B cell (primary cell): ENCODE measurements around the gene AXL. TPM values are rescaled to one million over a fixed set of nuclear protein-coding genes. Genes with fewer than 3 reads are reported as not detected.

Source experiments
- ATAC-seq: fragments of 200-7000 bp; cut with Tn5 transposase; one replicate; pipeline ENCODE4 v1.10.0; 2021; ENCODE audit warnings: low read depth, mild to moderate bottlenecking, moderate number of reproducible peaks, moderate library complexity
- CTCF ChIA-PET: fragments of 350-600 bp; sonication (Branson Sonifier 250); formaldehyde crosslinking; loops from one replicate; lab custom pipeline; 2021; ENCODE audit warnings: antibody characterized with exemption, inconsistent platforms; lab: Charles Lee
- POLR2A ChIA-PET: fragments of 350-600 bp; sonication (Branson Sonifier 250); formaldehyde crosslinking; loops from one replicate; lab custom pipeline; 2021; ENCODE audit warnings: antibody characterized with exemption; lab: Charles Lee
- DNase-seq: peaks from one replicate; pipeline ENCODE4 v3.0.0; 2013
- H2AFZ ChIP-seq: 2 replicates; pipeline ENCODE4 v1.6.1; 2012; ENCODE audit warnings: mild to moderate bottlenecking, low read depth, low read length; ENCODE audit not compliant: insufficient read depth, poor library complexity, severe bottlenecking
- H3K27ac ChIP-seq, 2 donors: 1 replicate in 1 of 2; 2 replicates in 1 of 2; pipeline ENCODE4 v1.5.1; 2012 to 2013; ENCODE audit warnings: low read length in 2 of 2, mild to moderate bottlenecking in 2 of 2, moderate library complexity in 1 of 2
- H3K27me3 ChIP-seq, 4 experiments: fragments of 200-600 bp in 1 of 4; sonication (generic) in 1 of 4; replicated peaks in 1 of 4; 1 replicate in 2 of 4; 2 replicates in 2 of 4; pipeline versions ENCODE4 v1.6.1 to v1.7.0; 2013 to 2016; ENCODE audit warnings: low read length in 3 of 4, mild to moderate bottlenecking in 2 of 4, mixed read lengths in 1 of 4, moderate library complexity in 1 of 4; ENCODE audit not compliant: insufficient read depth in 4 of 4, control insufficient read depth in 3 of 4; ENCODE audit errors: control extremely low read depth in 1 of 4
- H3K36me3 ChIP-seq, 2 experiments: replicated peaks in 1 of 2; 1 replicate in 1 of 2; 2 replicates in 1 of 2; pipeline versions ENCODE4 v1.6.1 to v1.7.1; 2013; ENCODE audit warnings: low read length in 1 of 2; ENCODE audit not compliant: insufficient read depth in 2 of 2, control insufficient read depth in 1 of 2; ENCODE audit errors: control extremely low read depth in 1 of 2, extremely low read depth in 1 of 2
- H3K4me1 ChIP-seq, 2 donors: fragments of 200-600 bp in 1 of 2; sonication (generic) in 1 of 2; 1 replicate in 1 of 2; 2 replicates in 1 of 2; pipeline versions ENCODE4 v1.5.1 to v1.6.1; 2013 to 2017; ENCODE audit warnings: low read length in 2 of 2; ENCODE audit not compliant: control insufficient read depth in 2 of 2, insufficient read depth in 2 of 2
- H3K4me2 ChIP-seq: replicated peaks from 2 replicates; pipeline ENCODE3; 2012; ENCODE audit warnings: mild to moderate bottlenecking, low read depth, low read length; ENCODE audit not compliant: poor library complexity, severe bottlenecking
- H3K4me3 ChIP-seq, 5 experiments: fragments of 200-600 bp in 1 of 5; sonication (generic) in 1 of 5; 1 replicate in 3 of 5; 2 replicates in 2 of 5; pipeline versions ENCODE4 v1.5.1 to v1.7.0; 2011 to 2016; ENCODE audit warnings: low read length in 4 of 5, mild to moderate bottlenecking in 4 of 5, low read depth in 2 of 5, control low read depth in 1 of 5, moderate library complexity in 1 of 5; ENCODE audit not compliant: insufficient read depth in 1 of 5; ENCODE audit errors: control extremely low read depth in 1 of 5, extremely low read depth in 1 of 5
- H3K79me2 ChIP-seq: fragments of 200-600 bp; sonication (generic); one replicate; pipeline ENCODE4 v1.6.0; 2016; ENCODE audit warnings: low read length; ENCODE audit not compliant: control insufficient read depth, insufficient read depth
- H3K9ac ChIP-seq: fragments of 200-600 bp; sonication (generic); 2 replicates; pipeline ENCODE4 v1.6.1; 2017; ENCODE audit warnings: mild to moderate bottlenecking, low read length, moderate library complexity
- H3K9me3 ChIP-seq, 3 donors: one replicate each; pipeline versions ENCODE4 v1.6.1 to v1.7.1; 2013; ENCODE audit warnings: low read length in 2 of 3; ENCODE audit not compliant: control insufficient read depth in 2 of 3, insufficient read depth in 1 of 3; ENCODE audit errors: control extremely low read depth in 1 of 3
- H4K20me1 ChIP-seq: 2 replicates; pipeline ENCODE4 v1.6.0; 2012; ENCODE audit warnings: mild to moderate bottlenecking, low read length; ENCODE audit not compliant: insufficient read depth, control insufficient read depth, poor library complexity, severe bottlenecking
- H3K27ac Mint-ChIP-seq: one replicate; pipeline ENCODE4 v1.8.0; 2021; ENCODE audit warnings: mixed read lengths
- H3K27me3 Mint-ChIP-seq: one replicate; pipeline ENCODE4 v1.8.0; 2021; ENCODE audit warnings: mixed read lengths
- H3K4me1 Mint-ChIP-seq: one replicate; pipeline ENCODE4 v1.8.0; 2021; ENCODE audit warnings: mixed read lengths
- H3K4me3 Mint-ChIP-seq: one replicate; pipeline ENCODE4 v1.8.0; 2021; ENCODE audit warnings: mixed read lengths
- H3K9me3 Mint-ChIP-seq: one replicate; pipeline ENCODE4 v1.8.0; 2022; ENCODE audit warnings: mixed read lengths; ENCODE audit not compliant: insufficient read depth
- EZH2 ChIP-seq: IDR thresholded peaks from 2 replicates; pipeline ENCODE4 v1.6.1; 2012; ENCODE audit warnings: borderline replicate concordance, low read depth, mild to moderate bottlenecking, moderate library complexity, low read length; ENCODE audit not compliant: insufficient read depth, poor library complexity, severe bottlenecking
- WGBS: methylation state at CpG from one replicate; pipeline ENCODE4 v1.1.5; 2013; ENCODE audit warnings: missing lambda C conversion rate; ENCODE audit not compliant: insufficient coverage; 5-methylcytosine and 5-hydroxymethylcytosine counted together
- intact Hi-C: fragments of 100-400 bp; cut with micrococcal nuclease; formaldehyde crosslinking; loops from one replicate; pipeline ENCODE4 v1.10.0; 2022
- polyA plus RNA-seq: library from polyadenylated mRNA; depleted of rRNA; stranded (reverse); fragments of >200 nt; gene quantifications from 2 replicates; pipeline ENCODE4 v1.2.3, GENCODE V29; 2012
- total RNA-seq, 2 donors: library from RNA; stranded (reverse); fragments of 120-200 nt in 1 of 2; gene quantifications; 1 replicate in 1 of 2; 2 replicates in 1 of 2; pipeline versions ENCODE4 v1.2.3 to v1.2.4, GENCODE V29; 2013 to 2022
- TF ChIP-seq, protein P1 (sequence below): fragments of 200-600 bp; IDR thresholded peaks from one replicate; pipeline ENCODE4 v1.8.0; 2022; ENCODE audit warnings: antibody characterized with exemption, mild to moderate bottlenecking

Gene AXL
- total and polyA plus RNA-seq, 2 donors (not counting 1 experiment from before 2014, with no cell fraction given): not detected

DNA sequence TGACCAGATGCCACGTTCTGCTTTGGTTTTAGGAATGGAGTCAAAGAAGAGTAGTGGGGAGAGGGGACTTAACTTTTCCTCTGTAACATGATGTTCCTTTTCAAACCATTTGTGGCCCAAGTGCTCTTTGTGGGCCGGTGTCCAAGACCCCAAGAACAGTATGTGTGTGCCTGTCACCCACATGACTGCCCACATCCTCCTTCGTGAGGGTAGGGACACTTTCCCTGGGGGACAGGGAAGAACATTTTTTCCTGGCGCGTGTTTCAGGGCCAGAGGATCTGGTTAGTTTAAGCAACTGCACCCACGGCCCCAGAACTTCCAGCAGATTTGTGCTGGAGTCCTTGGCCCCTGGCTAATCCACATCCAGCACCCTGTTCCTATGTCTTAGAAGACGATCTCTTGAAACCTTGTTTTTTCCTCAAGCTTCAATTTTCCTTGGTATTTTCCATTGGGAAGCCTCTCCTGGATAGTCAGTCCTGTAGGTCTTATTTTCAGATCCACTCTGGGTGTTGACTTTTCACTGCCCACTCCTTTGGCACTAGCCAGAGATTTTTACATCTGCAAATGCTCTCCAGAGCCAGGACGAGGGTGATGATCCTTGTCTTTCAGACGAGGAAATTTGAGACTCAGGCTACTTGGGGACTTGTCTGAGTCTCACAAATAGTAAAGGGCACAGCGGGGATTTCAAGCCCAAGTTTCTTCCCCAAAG, 80.2 kb downstream of the AXL start:
- ChIA-PET POLR2A (interaction anchor here (0.7 to 1.2 kb wide), 3 partner anchors 20 to 840 kb away, joined by 3 to 5 read pairs (median 3); no protein-coding TSS in a partner anchor), CTCF (interaction anchor here (0.9 to 3.3 kb wide), 5 partner anchors 9 to 95 kb away, joined by 3 to 41 read pairs (median 8); partner anchors contain the start of gene HNRNPUL1)
- Histone ChIP-seq H4K20me1 (no peaks in the 10 kb centered on the region), H3K27ac (peak overlapping the region; percentile 83 to 100), H3K4me3 (no peak overlapping the region), H2AFZ (no peak overlapping the region), H3K4me1 (peaks cover 65 to 73% of the 10 kb centered on the region in 2 donors), H3K27me3 (no peaks in the 10 kb centered on the region), H3K4me2 (peak overlapping the region; percentile 61), H3K36me3 (peaks cover 2 to 87% of the 10 kb centered on the region in 2 experiments), H3K9me3 (no peaks in the 10 kb centered on the region), H3K79me2 (peaks cover 27% of the 10 kb centered on the region), H3K9ac (no peak overlapping the region)
- Mint-ChIP-seq H3K4me3 (no peak overlapping the region), H3K27ac (peak overlapping the region; percentile 98), H3K4me1 (peaks cover 73% of the 10 kb centered on the region), H3K27me3 (no peaks in the 10 kb centered on the region), H3K9me3 (no peaks in the 10 kb centered on the region)
- 81% methylated on average over 9 of the region's 10 CpGs for whole genome bisulfite sequencing
- TF ChIP-seq, protein P1, sequence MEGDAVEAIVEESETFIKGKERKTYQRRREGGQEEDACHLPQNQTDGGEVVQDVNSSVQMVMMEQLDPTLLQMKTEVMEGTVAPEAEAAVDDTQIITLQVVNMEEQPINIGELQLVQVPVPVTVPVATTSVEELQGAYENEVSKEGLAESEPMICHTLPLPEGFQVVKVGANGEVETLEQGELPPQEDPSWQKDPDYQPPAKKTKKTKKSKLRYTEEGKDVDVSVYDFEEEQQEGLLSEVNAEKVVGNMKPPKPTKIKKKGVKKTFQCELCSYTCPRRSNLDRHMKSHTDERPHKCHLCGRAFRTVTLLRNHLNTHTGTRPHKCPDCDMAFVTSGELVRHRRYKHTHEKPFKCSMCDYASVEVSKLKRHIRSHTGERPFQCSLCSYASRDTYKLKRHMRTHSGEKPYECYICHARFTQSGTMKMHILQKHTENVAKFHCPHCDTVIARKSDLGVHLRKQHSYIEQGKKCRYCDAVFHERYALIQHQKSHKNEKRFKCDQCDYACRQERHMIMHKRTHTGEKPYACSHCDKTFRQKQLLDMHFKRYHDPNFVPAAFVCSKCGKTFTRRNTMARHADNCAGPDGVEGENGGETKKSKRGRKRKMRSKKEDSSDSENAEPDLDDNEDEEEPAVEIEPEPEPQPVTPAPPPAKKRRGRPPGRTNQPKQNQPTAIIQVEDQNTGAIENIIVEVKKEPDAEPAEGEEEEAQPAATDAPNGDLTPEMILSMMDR: no peak
- no peak for TF ChIP-seq EZH2
- intact Hi-C loops: loop anchor here (10.0 kb wide), 1 partner anchor 894 kb away; no protein-coding TSS in a partner anchor
- no peak for DNase-seq
- ATAC-seq: no peak

GRCh38 chr19:41299755-41300089, 80.7 kb downstream of the AXL start:
- H3K9ac ChIP-seq: no peak overlapping the region

More at GRCh38 chr19:41299755-41300089, 80.7 kb downstream of the AXL start:
- no peaks in the 10 kb centered on the region for H3K27me3 ChIP-seq
- H2AFZ ChIP-seq: no peak overlapping the region
- DNase-seq (no peak), ATAC-seq (no peak)
- no peak overlapping the region for H3K4me3 ChIP-seq
- peaks cover 5 to 87% of the 10 kb centered on the region in 2 experiments for H3K36me3 ChIP-seq
- H3K27ac ChIP-seq: peak overlapping the region in 1 of 2 donors; percentile 100
- ChIA-PET POLR2A (interaction anchor here (1.1 kb wide), 1 partner anchor 19 kb away, joined by 3 read pairs; no protein-coding TSS in a partner anchor), CTCF (interaction anchor here (0.9 to 3.3 kb wide), 4 partner anchors 9 to 173 kb away, joined by 3 to 41 read pairs (median 3); no protein-coding TSS in a partner anchor)
- no peak for TF ChIP-seq EZH2
- TF ChIP-seq, protein P1: no peak
- H3K9me3 Mint-ChIP-seq: no peaks in the 10 kb centered on the region
- peaks cover 32% of the 10 kb centered on the region for H3K79me2 ChIP-seq
- H4K20me1 ChIP-seq: no peaks in the 10 kb centered on the region
- no peaks in the 10 kb centered on the region for H3K27me3 Mint-ChIP-seq
- H3K4me1 ChIP-seq: peaks cover 68 to 77% of the 10 kb centered on the region in 2 donors
- WGBS: 59% methylated on average over 2 of the region's 4 CpGs
- no peaks in the 10 kb centered on the region for H3K9me3 ChIP-seq
- no peak overlapping the region for H3K4me2 ChIP-seq
- peaks cover 75% of the 10 kb centered on the region for H3K4me1 Mint-ChIP-seq
- peak overlapping the region; percentile 98 for H3K27ac Mint-ChIP-seq
- H3K4me3 Mint-ChIP-seq: no peak overlapping the region
- intact Hi-C loops: loop anchor here (10.0 kb wide), 1 partner anchor 895 kb away; no protein-coding TSS in a partner anchor
